Stimulated activated CD4-positive, alpha-beta T cell treated with anti-CD3 and anti-CD28 coated beads, Interleukin-2, amount 100 ng/mL, for 48 hours (primary cell): Measurements from ENCODE around the gene CYP27C1.
"Not testable (repeated sequence)": the region's sequence is repeated elsewhere in the genome, so short reads cannot be mapped to it uniquely, and the experiment has no call there.

Source experiments
- DNase-seq, 2 donors: peaks; one replicate each; pipeline ENCODE4 v3.0.0-alpha.2; 2020

Gene CYP27C1, protein sequence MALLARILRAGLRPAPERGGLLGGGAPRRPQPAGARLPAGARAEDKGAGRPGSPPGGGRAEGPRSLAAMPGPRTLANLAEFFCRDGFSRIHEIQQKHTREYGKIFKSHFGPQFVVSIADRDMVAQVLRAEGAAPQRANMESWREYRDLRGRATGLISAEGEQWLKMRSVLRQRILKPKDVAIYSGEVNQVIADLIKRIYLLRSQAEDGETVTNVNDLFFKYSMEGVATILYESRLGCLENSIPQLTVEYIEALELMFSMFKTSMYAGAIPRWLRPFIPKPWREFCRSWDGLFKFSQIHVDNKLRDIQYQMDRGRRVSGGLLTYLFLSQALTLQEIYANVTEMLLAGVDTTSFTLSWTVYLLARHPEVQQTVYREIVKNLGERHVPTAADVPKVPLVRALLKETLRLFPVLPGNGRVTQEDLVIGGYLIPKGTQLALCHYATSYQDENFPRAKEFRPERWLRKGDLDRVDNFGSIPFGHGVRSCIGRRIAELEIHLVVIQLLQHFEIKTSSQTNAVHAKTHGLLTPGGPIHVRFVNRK

GRCh38 chr2:127220102-127220767 is at the start of gene CYP27C1:
Gene CYP27C1, minus strand, starts transcription at chr2:127220299. Its CDS starts 29 bp downstream, at chr2:127220270.
- no peak for DNase-seq

DNA sequence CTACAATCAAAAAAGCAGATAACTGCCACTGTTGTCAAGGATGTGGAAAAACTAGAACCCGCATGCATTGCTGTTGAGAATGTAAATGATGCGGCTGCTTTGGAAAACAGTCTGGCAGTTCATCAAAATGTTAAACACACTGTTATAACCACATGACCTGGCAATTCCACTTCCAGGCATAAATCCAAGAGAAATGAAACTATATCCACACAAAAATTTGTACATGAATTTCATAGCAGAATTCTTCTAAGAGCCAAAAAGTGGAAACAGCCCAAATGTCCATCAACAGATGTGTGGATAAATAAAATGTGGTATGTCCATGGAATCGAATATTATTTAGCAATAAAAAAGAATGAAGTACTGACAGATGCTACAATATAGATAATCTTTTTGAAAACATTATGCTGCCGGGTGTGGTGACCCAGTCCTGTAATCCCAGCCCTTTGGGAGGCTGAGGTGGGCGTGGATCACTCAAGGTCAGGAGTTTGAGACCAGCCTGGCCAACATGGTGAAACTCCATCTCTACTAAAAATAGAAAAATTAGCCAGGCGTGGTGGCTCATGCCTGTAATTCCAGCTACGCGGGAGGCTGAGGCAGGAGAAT is 41.8 kb upstream of the CYP27C1 start:
- DNase-seq = no peak

DNA sequence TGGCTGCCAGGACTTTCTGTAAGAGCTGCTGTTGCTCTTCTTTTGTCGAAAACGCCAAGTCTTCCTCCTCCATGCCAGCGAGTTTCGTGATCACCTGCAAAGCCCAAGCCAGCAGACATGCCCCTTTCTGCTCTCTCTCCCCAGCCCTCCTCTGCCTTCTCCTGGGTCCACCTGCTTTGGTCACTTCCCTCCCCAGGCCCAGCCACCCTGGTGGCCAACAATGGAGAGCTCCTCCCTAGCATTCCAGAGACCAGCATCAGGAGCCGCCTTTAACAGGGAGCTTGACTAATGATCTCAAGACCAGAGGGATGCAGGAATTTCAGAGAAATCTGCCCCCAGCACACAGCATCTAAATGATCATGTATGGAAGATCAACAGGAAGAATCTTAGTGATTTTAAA is 39.3 kb upstream of the CYP27C1 start:
- DNase-seq = no peak

DNA sequence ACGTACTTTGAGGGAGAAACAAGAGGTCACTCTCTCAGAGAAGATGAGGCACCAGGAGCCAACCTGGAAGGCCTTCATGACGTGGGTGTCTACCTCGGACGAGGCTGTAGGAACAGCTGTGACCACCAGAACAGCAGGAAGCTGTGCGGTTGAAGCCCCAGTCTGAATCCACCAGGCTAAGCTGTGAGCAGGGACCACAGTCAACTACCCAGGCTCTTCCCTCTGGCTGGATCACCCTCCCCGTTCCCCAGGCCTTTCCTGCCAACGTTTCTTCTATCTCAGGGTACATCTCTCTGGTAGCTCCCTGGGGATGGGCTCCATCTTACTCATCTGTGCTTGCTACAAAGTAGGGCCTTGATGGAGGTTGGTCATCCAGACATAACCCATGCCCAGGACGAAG is 36.8 kb upstream of the CYP27C1 start:
- DNase-seq = no peak

GRCh38 chr2:127256381-127256780 is 36.3 kb upstream of the CYP27C1 start:
- DNase-seq = no peak

DNA sequence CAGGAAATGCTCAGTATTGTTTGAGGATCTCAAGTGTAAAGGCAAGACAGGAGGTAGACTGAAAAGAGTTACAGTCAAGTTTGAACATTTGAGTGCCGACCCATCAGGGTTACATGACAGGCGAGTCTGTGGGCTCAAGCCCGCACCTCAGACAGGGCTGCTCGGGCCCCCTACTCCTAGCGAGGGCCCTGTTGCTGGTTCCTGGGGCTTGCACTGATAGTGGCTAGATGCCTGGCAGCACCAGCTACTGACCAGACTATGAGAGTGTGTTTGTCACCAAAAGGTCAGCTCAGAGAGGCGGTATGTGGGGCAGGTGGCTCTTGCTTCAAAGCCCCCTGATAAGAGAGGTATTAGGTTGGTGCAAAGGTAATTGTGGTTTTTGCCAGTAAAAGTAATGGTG is 35.6 kb upstream of the CYP27C1 start:
- DNase-seq = no peak

DNA sequence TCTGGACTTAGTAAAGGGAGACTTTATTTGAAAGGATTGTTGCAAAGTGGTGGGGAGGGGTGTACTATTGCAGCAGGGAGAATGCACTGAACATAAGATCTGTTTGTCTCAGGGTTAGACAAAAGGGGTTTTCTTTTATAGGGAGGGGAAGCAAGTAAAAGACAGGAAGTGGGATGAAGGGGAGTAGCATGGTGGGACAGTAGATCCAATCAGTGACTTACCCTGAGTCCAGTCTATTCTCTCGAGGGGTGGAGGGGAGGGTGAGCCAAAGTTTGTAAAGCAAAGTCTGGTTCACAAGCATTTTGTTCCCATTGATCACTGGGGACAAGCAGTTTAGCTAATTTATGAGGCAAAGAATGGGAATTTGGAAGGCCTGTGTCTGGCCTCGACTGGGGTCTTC is 35.0 kb upstream of the CYP27C1 start:
- no peak for DNase-seq

- DNase-seq = no peak
Measured at GRCh38 chr2:127254386-127254981, 34.4 kb upstream of the CYP27C1 start.

DNA sequence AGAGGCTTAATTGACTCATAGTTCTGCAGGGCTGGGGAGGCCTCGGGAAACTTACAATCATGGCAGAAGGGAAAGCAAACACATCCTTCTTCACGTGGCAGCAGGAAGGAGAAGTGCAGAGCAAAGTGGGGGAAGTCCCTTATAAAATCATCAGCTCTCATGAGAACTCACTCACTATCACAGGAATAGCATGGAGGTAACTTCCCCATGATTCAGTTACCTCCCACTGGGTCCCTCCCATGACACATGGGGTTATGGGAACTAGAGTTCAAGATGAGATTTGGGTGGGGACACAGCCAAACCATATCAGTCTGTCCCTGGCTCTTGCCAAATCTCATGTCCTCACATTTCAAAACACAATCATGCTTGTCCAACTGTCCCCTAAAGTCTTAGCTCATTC is 21.1 kb upstream of the CYP27C1 start:
- DNase-seq = not testable (repeated sequence)

DNA sequence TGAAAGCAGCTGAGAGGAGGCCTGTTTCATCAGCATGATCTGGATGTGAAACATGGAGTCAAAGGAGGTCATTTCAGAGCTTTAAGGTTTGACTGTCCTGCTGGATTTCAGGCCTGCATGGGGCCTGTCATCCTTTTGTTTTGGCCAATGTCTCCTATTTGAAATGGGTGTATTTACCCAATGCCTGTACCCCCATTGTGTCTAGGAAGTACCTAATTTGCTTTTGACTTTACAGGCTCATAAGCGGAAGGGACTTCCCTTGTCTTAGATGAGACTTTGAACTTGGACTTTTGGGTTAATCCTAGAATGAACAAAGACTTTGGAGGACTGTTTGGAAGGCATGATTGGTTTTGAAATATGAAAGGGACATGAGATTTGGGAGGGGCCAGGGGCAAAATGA is 19.3 kb upstream of the CYP27C1 start:
- DNase-seq = no peak

DNA sequence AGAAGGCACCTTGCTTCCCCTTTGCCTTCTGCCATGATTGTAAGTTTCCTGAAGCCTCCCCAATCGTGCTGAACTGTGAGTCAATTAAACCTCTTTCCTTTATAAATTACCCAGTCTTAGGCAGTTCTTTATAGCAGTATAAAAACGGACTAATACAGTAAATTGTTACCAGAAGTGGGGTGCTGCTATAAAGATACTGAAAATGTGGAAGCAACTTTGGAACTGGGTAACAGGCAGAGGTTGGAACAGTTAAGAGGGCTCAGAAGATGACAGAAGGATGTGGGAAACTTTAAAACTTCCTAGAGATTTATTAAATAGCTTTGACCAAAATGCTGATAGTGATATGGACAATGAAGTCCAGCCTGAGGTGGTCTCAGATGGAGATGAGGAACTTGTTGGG is 17.7 kb upstream of the CYP27C1 start:
- not testable (repeated sequence) for DNase-seq

- DNase-seq = no peak
Measured at GRCh38 chr2:127235082-127235702, 15.1 kb upstream of the CYP27C1 start.

DNA sequence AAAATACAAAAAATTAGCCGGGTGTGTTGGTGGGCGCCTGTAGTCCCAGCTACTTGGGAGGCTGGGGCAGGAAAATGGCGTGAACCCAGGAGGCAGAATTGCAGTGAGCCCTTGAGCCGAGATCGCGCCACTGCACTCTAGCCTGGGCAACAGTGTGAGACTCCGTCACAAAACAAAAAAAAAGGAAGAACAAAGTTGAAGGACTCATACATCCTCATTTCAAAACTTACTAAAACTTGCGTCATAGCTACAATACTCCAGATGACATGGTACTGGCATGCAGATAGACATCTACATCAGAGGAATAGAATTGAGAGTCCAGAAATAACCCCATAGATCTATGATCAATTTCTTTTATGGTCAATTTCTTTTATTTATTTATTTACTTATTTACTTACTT is 13.6 kb upstream of the CYP27C1 start:
- no peak for DNase-seq

- no peak for DNase-seq
Measured at GRCh38 chr2:127231130-127231865, 11.2 kb upstream of the CYP27C1 start.

DNA sequence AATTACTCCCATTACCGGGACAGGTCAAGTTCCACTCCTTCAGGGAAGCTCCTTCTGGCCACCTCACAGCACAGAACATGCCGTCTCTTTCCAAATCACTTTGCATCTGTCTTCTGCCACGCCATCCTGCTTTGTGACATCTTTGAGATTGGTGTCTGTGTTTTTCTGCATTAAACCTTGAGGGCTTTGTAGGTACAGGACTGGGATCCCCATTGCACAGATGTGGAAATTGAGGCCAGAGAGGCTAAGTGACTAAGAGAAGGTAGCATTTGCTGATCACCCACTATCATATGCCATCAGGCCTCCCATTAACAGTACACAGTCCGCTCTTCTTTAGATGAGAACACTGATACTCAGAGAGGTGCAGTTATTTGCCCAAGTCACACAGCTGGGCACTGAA is 9.5 kb upstream of the CYP27C1 start:
- no peak for DNase-seq

DNA sequence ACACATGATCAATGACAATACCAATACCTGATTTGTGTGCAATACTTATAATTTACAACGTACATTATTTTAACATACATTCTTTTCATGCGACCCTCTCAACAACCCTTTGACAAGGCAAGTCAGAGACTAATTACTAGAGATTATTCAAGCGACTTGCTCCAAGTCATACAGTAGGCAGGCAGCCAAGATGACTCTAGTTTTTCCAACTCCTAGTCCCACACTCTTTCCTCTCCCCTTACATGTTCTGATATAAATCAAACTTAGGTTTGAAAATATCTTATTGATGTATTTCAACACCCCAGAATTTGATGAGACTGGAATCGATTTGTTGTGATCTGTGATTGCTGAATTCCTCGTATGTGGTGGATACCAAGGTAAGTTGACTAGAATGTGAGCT is 8.0 kb upstream of the CYP27C1 start:
- DNase-seq = no peak

DNA sequence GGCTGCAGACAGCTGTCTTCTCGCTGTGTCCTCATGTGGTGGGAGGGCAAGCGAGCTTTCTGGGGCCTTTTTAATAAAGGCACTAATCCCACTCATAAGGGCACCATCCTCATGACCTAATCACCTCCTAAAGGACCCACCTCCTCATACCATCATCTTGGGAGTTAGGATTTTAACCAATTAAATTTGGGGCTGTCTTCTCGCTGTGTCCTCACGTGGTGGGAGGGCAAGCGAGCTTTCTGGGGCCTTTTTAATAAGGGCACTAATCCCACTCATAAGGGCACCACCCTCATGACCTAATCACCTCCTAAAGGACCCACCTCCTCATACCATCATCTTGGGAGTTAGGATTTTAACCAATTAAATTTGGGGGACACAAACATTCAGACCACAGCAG is 7.2 kb upstream of the CYP27C1 start:
- DNase-seq = not testable (repeated sequence)

- DNase-seq = peak in 1 of 2 donors; percentile 53
Measured at GRCh38 chr2:127226520-127227263, 6.6 kb upstream of the CYP27C1 start.

GRCh38 chr2:127226132-127226519 is 6.0 kb upstream of the CYP27C1 start:
- DNase-seq = no peak

- no peak for DNase-seq
Measured at GRCh38 chr2:127225186-127225960, 5.3 kb upstream of the CYP27C1 start.

GRCh38 chr2:127224135-127224534 is 4.0 kb upstream of the CYP27C1 start:
- DNase-seq = not testable (repeated sequence)
